Ishikawa (cell line): ENCODE data around the gene BICDL1.

Source experiments
- CEBPB ChIP-seq: IDR thresholded peaks from 2 replicates; pipeline ENCODE4 v1.6.1; 2012
- CREB1 ChIP-seq: IDR thresholded peaks from 2 replicates; pipeline ENCODE4 v1.6.1; 2012; ENCODE audit warnings: low read depth
- EGR1 ChIP-seq: IDR thresholded peaks from 2 replicates; pipeline ENCODE4 v1.6.1; 2012
- EP300 ChIP-seq: IDR thresholded peaks from 2 replicates; pipeline ENCODE4 v1.6.1; 2012; ENCODE audit warnings: borderline replicate concordance
- FOXM1 ChIP-seq: IDR thresholded peaks from 2 replicates; pipeline ENCODE4 v1.6.1; 2012; ENCODE audit warnings: low read depth, borderline replicate concordance
- RAD21 ChIP-seq: IDR thresholded peaks from 2 replicates; pipeline ENCODE4 v1.6.1; 2012; ENCODE audit warnings: low read depth
- REST ChIP-seq: IDR thresholded peaks from 2 replicates; pipeline ENCODE4 v1.6.1; 2012; ENCODE audit warnings: low read depth, mild to moderate bottlenecking
- TAF1 ChIP-seq: IDR thresholded peaks from 2 replicates; pipeline ENCODE4 v1.6.1; 2012; ENCODE audit warnings: low read depth, mild to moderate bottlenecking
- TCF12 ChIP-seq: IDR thresholded peaks from 2 replicates; pipeline ENCODE4 v1.6.1; 2012; ENCODE audit warnings: low read depth
- TEAD4 ChIP-seq: IDR thresholded peaks from 2 replicates; pipeline ENCODE4 v1.6.1; 2012
- YY1 ChIP-seq: IDR thresholded peaks from 2 replicates; pipeline ENCODE4 v1.6.1; 2012; ENCODE audit warnings: low read depth

- TF ChIP-seq EP300 (no peak), REST (no peak), TEAD4 (no peak), CEBPB (no peak), YY1 (no peak), TAF1 (no peak), FOXM1 (no peak), TCF12 (no peak), EGR1 (no peak), CREB1 (no peak), RAD21 (no peak)
Observed at GRCh38 chr12:120103044-120103338, 114.0 kb downstream of the BICDL1 start.
